Left lung (tissue), 10 donors: Measurements from ENCODE around the gene ZDHHC8. TPM values are rescaled to one million over a fixed set of nuclear protein-coding genes. Genes with fewer than 3 reads are reported as not detected.

Experiments
- ATAC-seq: fragments of 200-7000 bp; cut with Tn5 transposase; one replicate; pipeline ENCODE4 v1.9.1; 2020; ENCODE audit warnings: moderate library complexity
- DNase-seq, 4 donors: peaks; one replicate each; pipeline ENCODE4 v3.0.0-alpha.2; 2013 to 2020
- H3K27ac ChIP-seq, 2 donors: fragments of 200-600 bp; sonication (generic) in 1 of 2; one replicate each; pipeline versions ENCODE4 v1.5.0 to v1.8.0; 2020 to 2021
- H3K27me3 ChIP-seq, 2 donors: fragments of 200-600 bp; sonication (generic) in 1 of 2; one replicate each; pipeline versions ENCODE4 v1.5.0 to v1.8.0; 2020 to 2021
- H3K36me3 ChIP-seq, 2 donors: fragments of 200-600 bp; sonication (generic) in 1 of 2; one replicate each; pipeline versions ENCODE4 v1.5.0 to v1.8.0; 2020 to 2021
- H3K4me1 ChIP-seq, 2 donors: fragments of 200-600 bp; one replicate each; pipeline ENCODE4 v1.8.0; 2021
- H3K4me3 ChIP-seq, 2 donors: fragments of 200-600 bp; sonication (generic) in 1 of 2; one replicate each; pipeline versions ENCODE4 v1.5.0 to v1.8.0; 2020 to 2021; ENCODE audit warnings: mild to moderate bottlenecking in 1 of 2
- H3K9me3 ChIP-seq, 2 donors: fragments of 200-600 bp; sonication (generic) in 1 of 2; one replicate each; pipeline versions ENCODE4 v1.5.0 to v1.8.0; 2020 to 2021
- CTCF ChIP-seq, 2 donors: fragments of 200-600 bp; sonication (generic) in 1 of 2; IDR thresholded peaks; one replicate each; pipeline versions ENCODE4 v1.5.0 to v1.8.0; 2021; ENCODE audit warnings: antibody characterized with exemption in 2 of 2
- intact Hi-C, 2 donors: fragments of 100-400 bp; cut with DNase I; formaldehyde crosslinking; loops; one replicate each; pipeline versions ENCODE4 v1.11.2 to v1.14.2; 2022
- polyA plus RNA-seq, 6 donors: library from polyadenylated mRNA; unstranded; fragments of 120-200 nt; gene quantifications; one replicate each; pipeline ENCODE4 v1.2.1, GENCODE V29; 2013; ENCODE audit not compliant: insufficient read length in 6 of 6
- total RNA-seq, 2 donors: library from RNA; stranded (reverse); fragmentation: NEBNext Ultra II Directional; extraction: Animal tissue kit (Norgen Biotek cat#: 25700); gene quantifications; one replicate each; pipeline ENCODE4 v1.2.1, GENCODE V29; 2021
- donor health status: DM: no; HTN: yes; CAD: no.
- donor health status: DM: no; HTN: no; CAD: no.

The ZDHHC8 gene
- total and polyA plus RNA-seq, 8 donors = 34.4 to 81.8 (median 46.1) TPM

- no peak overlapping the region for H3K4me3 ChIP-seq
These were observed 23.4 kb upstream of the ZDHHC8 start for GRCh38 chr22:20107951-20108756.

GRCh38 chr22:20108757-20109230, 22.8 kb upstream of the ZDHHC8 start:
- no peak overlapping the region for H3K27ac ChIP-seq
- no peak for ATAC-seq
- intact Hi-C loops = no loop called here
- H3K4me3 ChIP-seq = no peak overlapping the region
- no peaks in the 10 kb centered on the region for H3K4me1 ChIP-seq
- peak in 1 of 4 donors; percentile 51 for DNase-seq
- H3K36me3 ChIP-seq = peaks cover 0 to 100% of the 10 kb centered on the region in 2 donors
- H3K9me3 ChIP-seq = no peaks in the 10 kb centered on the region
- no peak for TF ChIP-seq CTCF (IDR thresholded peaks at IDR 0.05)
- no peaks in the 10 kb centered on the region for H3K27me3 ChIP-seq

More at GRCh38 chr22:20107951-20108756, 23.4 kb upstream of the ZDHHC8 start:
- intact Hi-C loops = no loop called here
- no peak overlapping the region for H3K27ac ChIP-seq
- peak in 1 of 4 donors; percentile 50 for DNase-seq
- no peaks in the 10 kb centered on the region for H3K4me1 ChIP-seq
- no peaks in the 10 kb centered on the region for H3K9me3 ChIP-seq
- H3K36me3 ChIP-seq = peaks cover 0 to 99% of the 10 kb centered on the region in 2 donors
- TF ChIP-seq CTCF (IDR thresholded peaks at IDR 0.05) = no peak
- H3K27me3 ChIP-seq = no peaks in the 10 kb centered on the region
- no peak for ATAC-seq

DNA sequence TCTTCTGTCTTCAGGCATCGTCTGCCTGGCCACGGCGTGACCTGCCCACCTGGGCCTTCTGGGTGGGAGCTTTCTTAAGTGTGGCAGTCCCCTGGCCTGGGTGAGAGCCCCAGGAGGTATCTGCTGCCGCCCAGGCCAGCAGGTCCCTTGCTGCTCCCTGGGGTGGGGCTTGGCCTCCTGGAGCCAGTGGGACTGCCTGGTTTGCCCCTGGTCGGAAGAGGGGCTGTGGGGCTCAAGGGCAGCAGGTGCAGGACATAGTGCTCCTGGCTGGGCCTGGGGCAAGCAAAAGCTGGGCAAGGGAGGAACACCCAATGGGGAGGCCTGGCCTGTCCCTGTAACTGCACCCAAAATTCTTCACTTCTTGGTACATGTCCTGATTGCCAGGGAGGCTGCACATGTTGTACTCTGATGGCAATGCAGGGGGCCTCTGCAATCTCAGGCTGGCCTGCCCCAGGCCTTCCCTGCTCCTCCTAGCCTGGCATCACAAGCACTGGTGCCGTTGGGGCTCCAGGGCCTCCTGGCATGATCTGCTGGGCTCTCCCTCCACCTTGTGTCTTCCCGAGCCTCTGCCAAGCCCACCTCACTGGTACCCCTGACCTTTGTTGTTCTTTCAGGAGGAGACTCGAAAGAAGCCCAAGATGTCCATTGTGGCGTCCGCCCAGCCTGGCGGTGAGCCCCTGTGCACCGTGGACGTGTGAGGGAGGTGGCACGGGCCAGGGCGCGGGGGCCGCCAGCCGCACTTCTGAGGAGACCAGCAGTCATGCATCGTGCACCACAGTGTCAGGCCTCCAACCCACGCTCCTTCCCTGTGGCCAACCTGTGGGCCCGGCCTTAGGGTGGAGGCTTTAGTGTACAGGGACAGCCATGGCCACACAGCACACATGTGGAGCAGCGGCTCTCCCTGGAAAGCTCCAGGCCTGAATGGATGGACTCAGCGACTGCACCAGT, 21.9 kb upstream of the ZDHHC8 start:
- no peaks in the 10 kb centered on the region for H3K4me1 ChIP-seq
- no peak for TF ChIP-seq CTCF (IDR thresholded peaks at IDR 0.05)
- no peaks in the 10 kb centered on the region for H3K9me3 ChIP-seq
- intact Hi-C loops = no loop called here
- DNase-seq = peak in 1 of 4 donors; percentile 70
- ATAC-seq = no peak
- H3K27me3 ChIP-seq = no peaks in the 10 kb centered on the region
- no peak overlapping the region for H3K27ac ChIP-seq
- no peak overlapping the region for H3K4me3 ChIP-seq
- peaks cover 0 to 100% of the 10 kb centered on the region in 2 donors for H3K36me3 ChIP-seq

- TF ChIP-seq CTCF (IDR thresholded peaks at IDR 0.05) = no peak
- intact Hi-C loops = no loop called here
- ATAC-seq (no peak), DNase-seq (peak in 1 of 4 donors; percentile 37)
- no peak overlapping the region for H3K27ac ChIP-seq
- H3K27me3 ChIP-seq = no peaks in the 10 kb centered on the region
- H3K4me3 ChIP-seq = no peak overlapping the region
- peaks cover 0 to 100% of the 10 kb centered on the region in 2 donors for H3K36me3 ChIP-seq
- peaks cover 0 to 6% of the 10 kb centered on the region in 2 donors for H3K4me1 ChIP-seq
- no peaks in the 10 kb centered on the region for H3K9me3 ChIP-seq
These were observed 21.1 kb upstream of the ZDHHC8 start for GRCh38 chr22:20110359-20110985.
